Pons (tissue), 1 donor: Measurements from ENCODE around the gene PTPN7.
"Not testable (repeated sequence)": the region's sequence is repeated elsewhere in the genome, so short reads cannot be mapped to it uniquely, and the experiment has no call there.

Source experiments
- DNase-seq: peaks from one replicate; pipeline ENCODE4 v3.0.0-alpha.2; 2016; ENCODE audit warnings: low spot score

The PTPN7 gene

DNA sequence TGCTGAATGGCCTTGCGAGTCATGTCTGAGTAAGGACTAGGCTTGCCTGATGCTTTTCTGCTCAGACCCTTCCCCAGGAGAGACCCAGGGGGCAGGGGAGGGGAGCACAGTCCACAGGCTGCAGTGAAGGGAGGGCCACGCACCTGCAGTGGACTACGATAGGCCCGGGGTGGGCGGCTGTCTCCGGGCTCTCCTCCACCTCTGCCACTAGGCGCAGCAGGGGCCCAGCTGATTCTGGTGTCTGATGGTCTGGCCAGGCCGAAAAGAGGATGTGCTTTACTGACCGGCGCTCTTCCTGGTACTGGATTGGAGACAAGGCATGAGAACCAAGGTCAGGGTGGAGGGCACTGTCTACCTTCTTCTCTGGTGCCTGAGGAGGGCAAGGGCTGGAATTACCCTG is 8.0 kb downstream of the PTPN7 start:
- no peak for DNase-seq

DNA sequence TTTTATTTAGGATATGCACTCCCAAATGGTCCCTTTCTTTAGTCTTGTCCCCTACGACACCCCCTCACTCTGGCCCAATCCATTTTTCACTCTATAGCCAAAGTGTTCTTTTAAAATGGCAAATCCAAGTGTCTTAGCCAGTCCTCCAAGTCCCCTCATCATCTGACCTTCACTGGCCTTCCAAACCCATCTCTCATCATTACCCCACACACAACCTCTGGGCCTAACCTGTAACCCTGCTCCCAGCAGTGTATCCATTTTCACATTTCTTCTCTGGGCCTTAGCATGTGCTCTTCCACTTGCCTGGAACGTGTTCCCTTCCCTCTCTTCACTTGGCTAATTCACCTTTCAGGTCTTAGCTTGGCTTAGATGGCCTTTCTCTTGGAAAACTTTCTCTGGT is 9.4 kb downstream of the PTPN7 start:
- no peak for DNase-seq

DNA sequence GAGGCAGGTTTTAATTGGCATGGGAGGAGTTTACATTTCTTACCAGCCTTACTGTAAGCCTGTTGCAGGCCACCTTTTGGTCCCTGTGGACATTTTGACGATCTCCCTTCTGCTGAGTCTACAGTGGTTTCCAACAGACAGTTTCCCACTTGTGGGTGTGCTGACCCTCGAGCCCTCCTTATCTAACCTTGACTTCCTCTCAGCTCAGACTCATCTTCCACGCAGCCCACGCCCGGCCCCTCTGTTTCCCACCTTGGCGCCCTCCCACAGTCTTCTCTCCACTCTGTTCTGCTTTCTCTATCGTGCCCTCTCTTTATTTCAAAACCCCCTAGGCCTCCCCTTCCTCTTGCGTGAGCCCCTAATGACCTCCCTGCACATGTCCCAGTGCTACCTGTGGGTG is 9.8 kb downstream of the PTPN7 start:
- no peak for DNase-seq

DNA sequence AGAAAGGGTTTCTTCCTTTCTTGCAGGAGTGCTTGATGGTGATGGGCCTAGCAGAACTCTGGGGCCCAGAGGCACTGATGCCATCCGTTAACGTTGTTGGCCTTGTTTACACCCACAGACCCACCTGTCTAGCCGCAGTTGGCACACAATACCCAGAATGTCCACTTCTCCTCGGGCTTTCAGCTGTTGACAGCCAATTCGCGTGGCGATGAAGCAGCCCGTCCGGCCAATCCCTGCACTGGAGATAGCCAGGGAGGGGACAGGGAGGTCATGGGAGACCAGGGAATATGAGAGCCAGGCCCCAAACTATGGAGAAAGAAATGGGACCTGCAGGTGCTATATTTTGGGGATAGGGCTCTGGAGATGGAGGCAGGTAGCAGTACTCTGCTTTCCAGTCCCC is 10.2 kb downstream of the PTPN7 start:
- DNase-seq = no peak

DNA sequence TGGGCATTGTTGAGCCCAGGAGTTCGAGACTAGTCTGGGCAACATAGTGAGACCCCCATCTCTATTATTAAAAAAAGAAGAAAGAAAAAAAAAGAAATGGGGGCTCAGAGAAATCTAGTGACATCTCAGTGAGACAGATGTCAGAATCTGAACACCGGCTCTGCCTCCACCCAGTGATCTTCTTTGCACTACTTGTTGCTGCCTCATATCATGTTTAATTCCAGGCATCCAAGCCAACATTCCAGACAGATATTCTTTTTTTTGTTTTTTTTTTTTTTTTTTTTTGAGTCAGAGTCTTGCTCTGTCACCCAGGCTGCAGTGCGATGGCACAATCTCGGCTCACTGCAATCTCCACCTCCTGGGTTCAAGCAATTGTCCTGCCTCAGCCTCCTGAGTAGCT is 10.8 kb downstream of the PTPN7 start:
- no peak for DNase-seq

DNA sequence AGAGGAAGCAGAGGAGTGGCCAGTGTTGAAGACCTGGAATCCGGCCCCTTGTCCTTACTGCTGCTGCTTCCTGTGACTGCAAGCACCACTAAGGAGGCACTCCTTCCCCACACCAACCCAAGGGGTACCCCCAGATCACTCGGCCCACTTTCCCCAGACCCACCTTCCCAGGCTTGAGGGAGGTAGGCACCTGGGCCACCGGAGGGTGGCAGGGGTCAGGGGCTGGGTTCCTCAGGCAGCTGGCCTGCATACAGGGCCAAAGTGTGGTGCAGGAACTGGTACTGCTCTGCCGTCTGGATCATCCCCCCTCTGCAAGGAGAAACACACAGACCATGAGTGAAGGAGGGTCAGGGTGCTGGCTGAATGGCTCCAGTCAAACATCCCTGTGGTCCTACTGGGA is 12.0 kb downstream of the PTPN7 start:
- no peak for DNase-seq

DNA sequence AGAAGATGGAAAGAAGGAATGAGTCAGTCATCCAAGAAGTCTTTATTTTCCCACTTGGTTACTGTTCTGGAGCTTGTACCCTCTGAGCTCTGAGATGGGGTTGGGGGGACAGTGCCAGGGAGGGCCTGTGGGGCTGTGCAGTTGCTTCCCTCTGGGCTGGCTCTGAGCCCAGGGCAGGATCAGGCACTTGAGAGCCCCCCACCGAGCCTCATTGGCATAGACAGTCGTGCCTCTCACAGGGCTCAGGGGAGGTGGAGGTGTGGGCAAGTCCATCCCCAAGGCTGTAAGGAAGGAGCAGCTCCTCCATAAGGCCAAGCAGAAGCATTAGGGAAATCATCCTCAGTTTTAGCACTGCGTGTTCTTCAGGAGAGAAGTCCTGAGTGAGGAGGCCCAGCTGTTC is 13.4 kb downstream of the PTPN7 start:
- DNase-seq = no peak

DNA sequence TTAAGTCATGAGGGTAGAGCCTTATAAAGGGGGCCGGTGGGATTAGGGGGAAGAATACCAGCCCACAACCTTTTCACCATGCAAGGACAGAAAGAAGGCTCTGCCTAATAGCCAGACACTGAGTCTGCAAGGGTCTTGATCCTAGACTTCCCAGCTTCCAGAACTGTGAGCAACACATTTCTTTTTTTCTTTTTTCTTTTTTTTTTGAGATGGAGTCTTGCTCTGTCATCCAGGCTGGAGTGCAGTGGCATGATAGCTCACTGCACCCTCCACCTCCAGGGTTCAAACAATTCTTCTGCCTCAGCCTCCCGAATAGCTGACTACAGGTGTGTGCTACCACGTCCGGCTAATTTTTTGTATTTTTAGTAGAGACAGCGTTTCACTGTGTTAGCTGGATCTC is 14.1 kb downstream of the PTPN7 start:
- DNase-seq = no peak

DNA sequence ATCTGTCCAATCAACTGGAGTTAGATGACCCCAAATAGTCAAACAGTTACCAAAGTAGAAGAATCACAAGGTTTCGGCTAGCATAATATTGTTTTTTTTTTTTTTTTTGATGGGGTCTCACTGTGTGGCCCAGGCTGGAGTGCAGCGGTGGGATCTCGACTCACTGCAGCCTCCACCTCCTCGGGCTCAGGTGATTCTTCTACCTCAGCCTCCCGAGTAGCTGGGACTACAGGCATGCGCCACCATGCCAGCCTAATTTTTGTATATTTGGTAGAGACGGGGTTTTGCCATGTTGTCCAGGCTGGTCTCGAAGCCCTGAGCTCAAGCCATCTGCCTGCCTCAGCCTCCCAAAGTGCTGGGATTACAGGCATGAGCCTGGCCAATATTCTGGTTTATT is 14.7 kb downstream of the PTPN7 start:
- not testable (repeated sequence) for DNase-seq

DNA sequence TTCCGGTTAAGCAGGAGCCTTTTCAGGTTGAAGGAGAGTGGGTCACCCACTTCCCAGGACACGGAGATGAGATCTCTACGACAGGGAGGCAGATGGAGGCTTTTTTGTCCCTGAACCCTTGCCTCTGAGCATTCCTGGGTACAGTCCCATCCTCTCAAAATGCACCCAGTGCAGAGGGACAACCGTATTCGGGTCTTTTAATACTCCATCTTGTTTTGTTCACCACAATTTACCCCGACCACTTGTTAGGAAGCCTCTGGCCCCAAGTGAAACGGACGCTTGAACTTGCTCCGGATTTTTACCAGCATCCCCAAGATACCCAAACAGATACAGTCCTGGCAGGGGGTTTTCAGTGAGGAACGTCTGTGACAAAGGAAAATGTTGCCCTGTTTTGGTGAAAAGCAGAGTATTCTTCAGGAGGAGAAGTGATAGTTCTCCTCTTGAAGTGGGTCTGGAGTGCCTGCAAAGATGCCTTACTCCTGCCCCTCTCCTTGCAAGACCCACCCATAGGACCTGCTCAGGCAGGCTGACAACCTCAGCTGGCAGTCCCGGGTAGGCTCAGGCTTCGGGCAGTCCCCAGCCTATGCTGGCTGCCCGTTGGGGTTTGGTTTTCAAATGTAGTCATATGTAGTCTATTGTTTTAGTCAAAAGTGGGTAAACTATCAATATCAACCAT is 15.2 kb downstream of the PTPN7 start:
- no peak for DNase-seq

DNA sequence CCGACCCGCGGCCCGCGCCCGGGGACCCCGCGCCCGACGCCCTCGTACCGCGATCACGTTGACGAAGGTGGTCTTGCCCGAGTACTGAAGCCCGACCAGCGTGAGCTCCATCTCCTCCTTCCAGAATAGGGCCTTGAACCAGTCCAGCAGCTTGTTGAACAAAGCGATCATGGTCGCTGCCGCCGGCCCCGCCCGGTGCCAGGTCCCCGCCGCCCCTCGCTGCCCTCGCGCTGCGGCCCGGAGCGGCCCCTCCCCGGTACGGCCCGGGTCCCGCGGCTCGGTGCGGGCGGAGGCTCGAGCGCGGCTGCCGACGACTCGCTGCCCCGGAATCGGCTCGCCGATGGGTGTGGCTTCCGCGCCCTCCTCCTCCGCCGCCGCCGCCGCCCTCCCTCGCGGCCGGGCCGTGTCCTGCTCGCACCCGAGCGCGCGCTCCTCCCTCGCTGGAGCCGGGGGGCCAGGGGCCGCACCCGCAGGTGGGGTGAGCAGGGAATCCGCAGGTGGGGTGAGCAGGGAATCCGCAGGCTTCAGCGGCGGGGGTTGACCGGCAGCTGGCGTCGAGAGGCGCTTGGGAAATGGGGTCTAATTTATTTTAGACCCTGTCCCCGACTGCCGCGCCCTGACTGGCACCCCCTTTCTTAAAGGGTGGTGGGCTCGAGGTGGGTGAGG is 15.9 kb downstream of the PTPN7 start, which contains the start of gene ARL8A:
ARL8A (minus strand) TSS at position 336 of the 666 bp plus-strand sequence; CDS start at position 171, 165 bp downstream.
- DNase-seq = no peak

DNA sequence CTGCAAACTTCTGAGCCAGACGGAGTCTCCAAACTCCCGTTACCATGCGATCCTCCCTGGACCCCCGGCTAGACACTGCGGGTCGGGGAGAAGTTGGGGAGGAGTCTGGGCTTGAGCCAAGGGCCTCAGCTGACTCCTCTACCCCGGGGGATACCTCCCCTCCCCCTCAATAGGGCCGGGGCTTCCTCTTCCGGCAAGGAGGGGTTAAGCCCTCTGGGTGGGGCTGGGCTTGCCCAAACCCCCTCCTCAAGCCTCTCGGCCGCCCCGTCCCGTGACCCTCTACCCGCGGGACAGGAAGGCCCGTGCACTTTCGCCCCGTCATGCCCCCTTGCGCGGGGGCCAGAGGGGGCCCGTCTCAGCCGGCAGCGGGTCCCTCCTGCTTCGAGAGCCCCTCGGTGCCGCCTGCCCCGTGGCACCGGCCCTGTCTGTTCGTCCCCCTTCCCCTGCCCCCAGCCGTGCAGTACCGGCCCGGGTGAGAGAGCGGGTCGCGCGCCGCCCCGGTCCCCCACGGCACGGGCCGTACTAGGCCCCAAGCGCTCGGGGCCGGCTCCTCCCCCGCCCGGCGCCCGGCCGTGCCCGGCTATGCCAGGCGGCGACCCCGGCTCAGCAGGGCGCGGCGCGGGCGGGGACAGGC is 16.5 kb downstream of the PTPN7 start:
- no peak for DNase-seq

DNA sequence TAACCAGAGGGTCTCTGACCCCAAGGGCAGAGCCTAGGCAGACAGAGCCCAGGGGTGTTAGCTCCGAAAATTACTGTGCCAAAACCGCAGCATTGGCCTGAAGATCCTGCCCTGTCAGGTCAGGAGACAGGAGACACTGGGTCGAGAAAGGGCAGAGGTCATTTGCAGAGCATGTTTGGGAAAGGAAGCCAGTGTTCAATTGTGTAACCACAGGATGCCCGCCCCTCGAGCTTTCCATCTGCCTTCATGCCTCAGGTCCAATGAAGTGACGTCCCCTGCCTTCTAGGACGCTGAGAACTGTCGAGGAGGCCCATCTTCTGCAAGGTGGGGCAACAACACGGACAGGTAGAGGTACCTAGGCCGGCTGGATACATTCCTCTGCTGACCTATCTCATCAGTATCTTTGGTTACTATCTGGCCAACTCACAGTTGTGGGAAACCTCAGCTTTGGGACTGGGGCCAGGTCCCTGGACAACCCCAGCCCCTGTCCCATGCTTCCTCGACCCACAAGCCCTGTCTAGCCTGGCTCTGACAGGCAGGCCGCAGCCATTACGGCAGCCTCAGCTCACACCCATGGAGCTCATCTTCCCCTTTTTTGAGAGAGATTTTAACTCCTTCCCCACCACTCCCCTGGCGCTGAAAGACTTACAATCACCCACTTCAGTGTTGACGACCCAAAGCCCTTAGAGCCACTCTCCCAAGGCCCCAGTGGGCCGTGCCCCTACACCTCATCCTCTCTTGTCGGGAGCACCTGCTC is 17.2 kb downstream of the PTPN7 start:
- DNase-seq = peak; percentile 59

DNA sequence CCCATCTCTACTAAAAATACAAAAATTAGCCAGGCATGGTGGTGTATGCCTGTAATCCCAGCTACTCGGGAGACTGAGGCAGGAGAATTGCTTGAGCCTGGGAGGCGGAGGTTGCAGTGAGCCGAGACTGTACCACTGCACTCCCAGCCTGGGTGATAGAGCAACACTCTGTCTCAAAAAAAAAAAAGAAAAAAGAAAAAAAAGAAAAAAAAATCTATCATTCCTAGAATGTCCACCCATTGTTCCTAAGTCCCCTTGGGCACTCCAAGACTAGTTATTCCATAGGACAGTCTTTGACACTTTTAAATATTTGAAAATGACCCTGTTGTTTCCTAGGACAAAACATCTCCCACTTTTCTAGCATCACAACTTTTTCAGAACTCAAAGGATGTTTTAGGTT is 18.9 kb downstream of the PTPN7 start:
- not testable (repeated sequence) for DNase-seq

DNA sequence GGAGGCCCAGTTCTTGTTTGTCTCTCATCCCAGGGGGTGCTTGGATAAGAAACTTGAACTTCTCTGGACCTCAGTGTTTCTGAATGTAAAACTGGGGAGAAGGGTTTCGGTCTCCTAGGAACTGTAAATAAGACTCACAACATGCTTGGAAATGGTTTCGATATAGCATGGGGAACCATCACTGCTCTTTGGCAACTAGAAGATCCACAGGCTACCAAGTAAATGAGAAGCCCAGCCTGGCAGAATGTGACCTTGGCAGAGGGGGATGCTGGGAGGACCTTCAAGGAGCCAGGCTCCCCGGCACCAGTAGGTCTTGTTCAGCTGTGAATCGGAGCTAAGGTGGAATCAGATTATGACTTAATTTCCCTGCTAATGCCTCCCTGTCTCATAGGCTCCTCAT is 19.6 kb downstream of the PTPN7 start:
- no peak for DNase-seq

DNA sequence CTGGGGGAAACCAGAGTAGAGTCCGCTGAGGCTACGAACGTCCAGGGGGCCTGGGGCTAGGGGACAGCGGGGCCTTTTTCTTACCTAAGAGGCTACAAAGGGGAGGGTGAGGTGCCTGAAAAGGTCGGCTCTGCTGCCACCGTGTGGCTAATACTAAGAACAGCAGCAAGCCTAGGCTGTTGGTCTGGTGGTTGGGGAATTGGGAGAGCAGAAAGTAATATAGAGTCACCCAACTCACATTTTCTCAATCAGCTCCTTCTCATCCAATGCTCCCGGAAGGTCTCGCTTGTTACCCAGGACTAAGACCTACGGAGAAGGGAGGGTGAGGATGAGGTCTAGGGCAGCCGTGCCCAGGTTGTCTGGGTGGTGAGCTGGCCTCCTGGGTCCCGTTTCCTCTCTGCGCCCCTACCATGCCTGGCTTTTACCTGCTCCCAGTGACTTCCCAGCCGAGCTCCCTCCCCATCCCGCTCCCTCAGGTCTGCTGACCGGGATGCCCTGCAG is 25.1 kb downstream of the PTPN7 start:
- peak; percentile 90 for DNase-seq

DNA sequence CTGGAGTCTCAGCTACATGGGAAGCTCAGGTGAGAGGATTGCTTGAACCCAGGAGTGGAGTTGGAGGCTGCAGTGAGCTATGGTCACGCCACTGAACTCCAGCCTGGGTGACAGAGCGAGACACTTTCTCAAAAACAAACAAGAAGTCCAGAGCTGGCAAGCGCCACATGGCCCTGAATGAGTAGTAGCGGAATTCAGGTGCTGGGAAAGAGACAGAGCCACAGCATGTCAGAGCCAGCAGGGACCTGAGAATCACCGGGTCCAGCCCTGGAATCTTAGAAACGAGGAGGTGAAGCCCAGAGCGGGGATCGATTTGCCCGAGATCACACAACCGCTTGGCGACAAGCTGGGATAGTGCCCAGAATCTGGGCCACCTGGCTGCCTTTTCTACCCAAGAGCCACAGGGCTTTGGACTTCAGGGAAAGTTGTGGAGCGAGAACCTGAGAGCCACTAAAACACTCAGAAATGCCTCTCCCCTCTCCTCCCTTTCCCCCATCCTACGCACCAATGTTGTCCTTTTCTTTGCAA is 25.7 kb downstream of the PTPN7 start:
- DNase-seq = no peak

DNA sequence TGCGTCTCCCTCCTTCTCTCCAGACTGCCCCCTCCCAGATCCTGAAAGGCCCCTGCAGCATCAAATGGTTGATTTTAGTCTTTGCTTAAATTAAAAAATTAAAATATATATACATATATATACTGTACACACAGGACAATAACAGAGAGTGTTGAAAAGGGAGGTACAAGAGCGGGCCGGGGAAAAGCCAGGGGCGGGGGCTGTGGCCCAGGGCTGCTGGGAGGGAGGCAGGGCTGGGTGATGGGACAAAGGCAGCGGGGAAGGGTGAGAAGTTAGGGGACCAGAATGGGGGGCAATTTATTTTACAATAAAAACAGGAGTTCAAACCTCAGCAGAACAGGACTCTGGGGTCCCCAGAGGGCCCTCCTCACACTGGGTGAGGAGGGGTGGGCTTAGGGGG is 26.4 kb downstream of the PTPN7 start:
- no peak for DNase-seq

DNA sequence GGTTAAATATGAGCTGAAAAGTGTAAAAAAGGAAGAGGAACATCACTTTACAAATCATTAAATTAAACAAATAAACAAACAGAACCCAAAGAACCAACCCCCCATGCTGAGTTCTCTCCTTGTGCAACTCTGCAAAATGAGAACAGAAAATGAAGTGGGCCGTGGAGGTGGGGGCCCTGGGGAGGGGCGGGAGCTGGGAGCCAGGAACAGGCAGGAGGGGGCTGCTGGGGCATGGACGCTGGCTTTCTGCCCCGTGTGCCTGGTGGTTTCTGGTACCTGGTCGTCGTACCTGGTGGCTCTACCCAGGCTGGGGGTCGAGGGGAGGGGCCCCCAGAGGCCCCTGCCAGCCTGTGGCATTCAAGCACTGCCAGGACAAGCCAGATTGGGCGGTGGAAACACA is 26.9 kb downstream of the PTPN7 start:
- DNase-seq = no peak

DNA sequence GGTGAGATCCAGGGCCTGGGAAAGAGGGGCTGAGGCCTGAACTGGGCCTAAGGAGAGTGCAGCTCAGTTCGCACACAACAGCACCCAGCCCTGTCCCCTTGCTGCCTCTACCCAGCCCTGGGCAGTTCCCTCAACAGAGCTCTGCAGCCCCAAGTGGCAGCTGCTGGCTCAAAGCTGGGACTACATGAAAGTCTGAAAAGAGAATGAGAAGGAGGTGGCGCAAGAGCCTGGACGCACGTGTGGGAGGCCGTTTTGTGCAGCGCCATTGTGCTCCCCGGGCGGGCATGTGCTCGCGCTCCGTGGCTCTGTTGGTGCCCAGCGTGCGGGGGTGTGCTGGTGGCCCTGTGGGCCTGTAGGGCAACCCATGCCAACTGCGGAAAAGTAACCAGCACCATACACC is 27.4 kb downstream of the PTPN7 start:
- DNase-seq = peak; percentile 90

DNA sequence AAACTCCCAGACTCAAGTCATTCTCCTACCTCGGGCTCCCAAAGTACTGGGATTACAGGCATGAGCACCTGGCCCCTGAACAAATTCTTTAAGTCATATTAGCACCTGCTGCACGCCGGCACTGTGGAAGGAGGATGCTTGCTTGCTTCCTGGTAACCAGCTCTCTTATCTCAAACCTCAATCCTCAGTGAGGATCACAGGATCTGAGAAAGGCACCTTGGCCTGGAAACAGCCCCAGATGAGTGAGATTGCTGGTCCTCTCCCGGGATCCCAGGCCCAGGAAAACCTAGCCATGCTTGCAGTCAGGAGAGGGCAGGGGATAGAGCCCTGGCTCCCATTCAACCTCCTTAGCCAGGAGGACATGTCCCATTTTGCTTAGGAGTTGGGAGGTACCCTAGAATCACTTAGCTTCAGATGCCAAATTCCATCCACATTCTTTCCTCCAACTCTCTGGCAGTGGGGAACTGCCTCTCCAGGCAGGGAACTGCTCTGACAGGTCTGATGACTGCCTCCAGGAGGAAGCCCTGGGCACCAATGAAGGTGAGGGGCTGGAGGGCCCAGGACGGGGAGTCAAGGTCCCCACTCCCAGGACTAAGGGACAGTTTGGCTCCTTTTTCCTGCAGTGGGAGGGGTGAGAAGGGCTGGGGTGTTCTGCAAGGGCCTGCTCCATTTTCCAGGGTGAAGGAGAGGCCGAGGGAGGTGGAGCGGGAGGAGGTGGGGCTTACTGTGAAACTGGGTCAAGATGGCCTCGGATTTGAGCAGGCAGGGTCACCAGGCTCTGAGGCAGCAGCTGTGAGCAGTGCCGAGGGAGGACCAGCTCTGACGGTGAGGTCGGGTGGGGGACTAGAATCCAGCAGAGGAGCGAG is 28.2 kb downstream of the PTPN7 start:
- DNase-seq = peak; percentile 65
